Measurements from ENCODE around the gene TMBIM6.

Gene TMBIM6

DNA sequence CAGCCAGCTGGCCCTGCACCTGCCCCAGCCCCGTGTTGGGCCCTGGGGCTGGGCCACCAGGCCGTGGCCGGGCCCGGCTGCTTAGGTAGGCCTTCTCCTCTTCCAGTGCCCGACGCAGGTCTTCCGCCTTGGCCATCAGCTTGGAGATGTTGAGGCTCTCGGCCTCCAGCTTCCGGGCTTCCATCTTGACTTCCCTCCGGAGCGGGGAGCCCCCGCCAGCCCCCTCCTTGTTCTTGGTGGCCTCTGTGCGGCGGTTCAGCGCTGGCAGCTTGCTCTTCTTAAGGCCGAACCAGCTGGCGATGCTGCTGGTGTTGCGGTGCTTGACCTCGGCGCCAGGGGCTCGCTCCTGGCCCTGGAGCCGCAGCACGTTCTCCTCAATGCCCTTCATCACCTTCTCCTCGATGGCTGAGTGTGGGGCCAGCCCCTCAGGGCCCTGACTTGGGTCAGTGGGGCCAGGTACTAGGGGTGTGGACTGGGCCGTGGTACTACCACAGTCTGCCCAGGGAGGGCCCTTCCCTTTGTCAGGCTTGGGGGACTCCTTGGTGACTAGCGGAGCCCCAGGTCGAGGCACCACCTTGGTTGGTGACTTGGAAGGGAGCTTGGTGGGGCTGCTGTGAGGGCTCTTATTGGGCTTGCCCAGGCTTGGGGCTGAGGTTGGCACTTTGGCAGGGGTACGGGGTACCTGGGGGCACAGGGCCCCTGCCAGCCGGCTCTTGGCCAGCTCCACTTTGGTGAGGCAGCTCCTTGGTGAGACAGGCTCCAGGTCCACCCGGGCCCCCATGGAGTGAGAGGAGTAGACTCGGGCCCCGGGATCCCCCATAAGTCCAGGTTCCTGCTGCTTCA, 53.7 kb downstream of the TMBIM6 start:
- in situ Hi-C loops (cut with HindIII; ENCODE audit: low sequenced_read_pairs): no loop called here

GRCh38 chr12:49795654-49796105, 54.3 kb downstream of the TMBIM6 start:
- in situ Hi-C loops (cut with HindIII; ENCODE audit: low sequenced_read_pairs): no loop called here

- in situ Hi-C loops (cut with HindIII; ENCODE audit: low sequenced_read_pairs): no loop called here
Measured at GRCh38 chr12:49796155-49796554, 54.8 kb downstream of the TMBIM6 start.

GRCh38 chr12:49796606-49797448, 55.5 kb downstream of the TMBIM6 start:
- in situ Hi-C loops (cut with HindIII; ENCODE audit: low sequenced_read_pairs): no loop called here

DNA sequence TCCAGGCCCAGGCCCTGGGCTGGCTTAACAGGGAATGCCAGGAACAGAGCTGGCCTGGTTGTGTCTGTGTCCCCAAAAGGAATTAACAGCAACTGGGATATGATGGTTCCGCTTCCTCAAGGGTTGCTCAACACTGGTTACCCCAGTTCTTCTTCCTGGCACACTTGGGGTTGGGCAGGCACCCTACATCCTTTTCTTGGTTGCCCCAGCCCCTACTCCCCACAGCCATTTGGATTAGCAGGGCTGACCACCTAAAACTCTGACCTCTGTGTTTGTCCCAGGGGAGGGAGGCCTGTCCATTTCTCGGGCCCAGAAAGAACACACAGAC, 56.1 kb downstream of the TMBIM6 start:
- in situ Hi-C loops (cut with HindIII; ENCODE audit: low sequenced_read_pairs): no loop called here

DNA sequence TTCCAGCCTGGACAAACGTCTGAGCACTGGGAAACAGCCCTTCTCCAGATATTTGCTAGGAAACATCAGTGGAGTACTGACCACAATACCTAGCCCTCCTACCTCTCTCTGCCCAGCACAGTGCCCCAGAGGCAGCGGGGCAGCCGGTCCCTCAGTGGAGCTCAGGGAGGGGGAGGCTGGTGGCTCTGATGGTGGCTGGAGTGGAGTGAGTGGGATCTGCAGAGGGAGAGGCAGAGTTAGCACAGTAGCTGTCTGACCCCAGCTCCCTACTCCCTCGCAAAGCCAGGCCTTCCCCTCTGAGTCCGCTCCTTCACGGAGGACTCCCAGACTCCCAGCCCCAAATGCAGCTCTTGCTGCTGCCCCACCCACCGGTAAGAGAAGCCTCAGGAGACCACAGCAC, 56.9 kb downstream of the TMBIM6 start:
- in situ Hi-C loops (cut with HindIII; ENCODE audit: low sequenced_read_pairs): no loop called here

GRCh38 chr12:49798934-49799333, 57.6 kb downstream of the TMBIM6 start:
- in situ Hi-C loops (cut with HindIII; ENCODE audit: low sequenced_read_pairs): no loop called here

- in situ Hi-C loops (cut with HindIII; ENCODE audit: low sequenced_read_pairs): no loop called here
Measured at GRCh38 chr12:49800421-49801140, 59.2 kb downstream of the TMBIM6 start.

DNA sequence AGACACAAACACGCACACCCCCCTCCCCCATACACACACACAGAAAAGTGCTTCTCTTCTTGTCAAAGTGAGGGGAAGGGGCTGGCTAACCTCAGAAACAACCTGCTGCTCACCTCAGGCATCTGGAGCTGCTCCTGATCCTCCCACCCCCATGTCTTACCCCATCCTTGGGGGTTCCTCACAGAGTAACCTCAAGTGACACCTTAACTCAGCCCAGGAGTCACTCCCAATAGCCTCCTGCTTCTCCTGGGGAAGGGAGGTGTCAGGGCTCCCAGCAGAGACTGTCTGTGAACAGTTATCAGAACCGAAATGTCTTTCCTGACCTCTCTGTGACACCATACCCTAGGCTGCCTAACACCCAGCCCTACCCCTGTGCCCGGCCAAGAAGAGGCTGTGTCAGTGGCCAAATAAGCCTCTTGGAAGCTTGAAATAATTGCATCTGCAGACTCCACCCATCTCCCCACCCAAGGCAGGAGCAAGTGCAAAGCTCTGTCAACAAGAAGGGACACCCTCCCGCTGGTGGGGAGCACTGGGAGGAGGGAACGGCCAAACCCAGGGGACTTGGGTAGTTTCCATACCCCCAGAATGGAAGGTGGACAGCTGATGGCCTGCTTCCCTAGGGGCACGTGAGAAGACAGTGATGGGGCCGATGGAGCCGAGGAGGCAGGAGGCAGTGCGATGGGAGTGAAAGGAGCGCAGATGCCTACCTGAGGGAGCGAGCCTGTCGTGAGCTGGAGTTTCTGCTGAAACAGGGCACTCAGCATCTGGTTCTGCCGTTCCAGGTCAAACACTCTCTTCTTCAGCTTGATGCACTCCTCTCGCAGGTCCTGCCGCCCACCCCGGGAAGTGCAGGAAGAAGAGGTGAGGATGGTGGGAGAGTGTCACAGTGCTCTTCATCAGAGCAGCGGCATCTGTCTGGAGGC, 60.0 kb downstream of the TMBIM6 start:
- in situ Hi-C loops (cut with HindIII; ENCODE audit: low sequenced_read_pairs): no loop called here

GRCh38 chr12:49803693-49804450, 62.5 kb downstream of the TMBIM6 start:
- in situ Hi-C loops (cut with HindIII; ENCODE audit: low sequenced_read_pairs): no loop called here

GRCh38 chr12:49804821-49805220, 63.5 kb downstream of the TMBIM6 start:
- in situ Hi-C loops (cut with HindIII; ENCODE audit: low sequenced_read_pairs): loop anchor here (5.0 kb wide), 1 partner anchor 53 kb away; no protein-coding TSS in a partner anchor

GRCh38 chr12:49805409-49805808, 64.1 kb downstream of the TMBIM6 start:
- in situ Hi-C loops (cut with HindIII; ENCODE audit: low sequenced_read_pairs): loop anchor here (5.0 kb wide), 1 partner anchor 53 kb away; no protein-coding TSS in a partner anchor

DNA sequence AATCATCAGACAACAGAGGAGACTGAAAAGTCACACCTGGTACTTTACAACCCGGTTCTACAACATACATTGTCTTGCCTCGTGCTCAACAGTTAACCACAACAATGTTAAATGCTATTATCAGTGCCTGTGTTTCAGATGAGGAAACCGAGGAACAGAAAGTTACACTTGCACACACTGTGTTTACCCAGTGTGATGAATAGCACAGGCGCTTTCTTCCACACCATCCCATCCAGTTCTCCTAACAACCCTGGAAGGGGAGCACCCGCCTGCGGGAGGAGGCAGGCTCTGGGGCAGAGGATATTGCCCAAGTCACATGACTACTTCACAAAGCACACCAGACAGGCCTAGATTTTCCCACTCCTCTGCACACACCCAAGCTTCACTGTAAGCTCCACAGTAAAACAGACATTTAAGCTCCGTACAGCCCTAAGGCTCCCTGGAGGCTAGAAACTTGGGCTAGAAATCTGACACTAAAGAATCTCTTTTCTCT, 65.0 kb downstream of the TMBIM6 start:
- in situ Hi-C loops (cut with HindIII; ENCODE audit: low sequenced_read_pairs): loop anchor here (5.0 kb wide), 1 partner anchor 54 kb away; no protein-coding TSS in a partner anchor

DNA sequence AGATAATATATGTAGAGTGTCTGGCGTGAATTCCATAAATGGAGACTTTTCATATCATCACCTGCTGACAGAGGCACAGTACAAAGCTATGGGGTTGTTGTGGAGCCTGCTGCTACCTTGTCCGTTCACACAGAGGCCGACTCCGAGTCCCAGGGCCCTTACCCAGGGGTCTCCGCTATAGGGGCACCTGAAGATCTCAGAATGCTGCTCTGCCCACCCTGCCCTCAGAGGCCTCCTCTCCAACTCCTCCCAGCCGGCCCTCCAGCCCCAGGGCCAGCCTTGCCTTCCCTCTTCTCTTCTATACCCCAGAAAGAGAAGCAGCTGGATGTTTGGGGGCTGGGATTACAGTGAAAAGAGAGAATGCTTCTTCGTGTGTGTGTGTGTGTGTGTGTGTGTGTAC, 65.5 kb downstream of the TMBIM6 start:
- in situ Hi-C loops (cut with HindIII; ENCODE audit: low sequenced_read_pairs): loop anchor here (5.0 kb wide), 1 partner anchor 55 kb away; no protein-coding TSS in a partner anchor

GRCh38 chr12:49807991-49808580, 66.7 kb downstream of the TMBIM6 start:
- in situ Hi-C loops (cut with HindIII; ENCODE audit: low sequenced_read_pairs): loop anchor here (5.0 kb wide), 1 partner anchor 56 kb away; no protein-coding TSS in a partner anchor

GRCh38 chr12:49808686-49809380, 67.5 kb downstream of the TMBIM6 start:
- in situ Hi-C loops (cut with HindIII; ENCODE audit: low sequenced_read_pairs): loop anchor here (5.0 kb wide), 1 partner anchor 57 kb away; no protein-coding TSS in a partner anchor

DNA sequence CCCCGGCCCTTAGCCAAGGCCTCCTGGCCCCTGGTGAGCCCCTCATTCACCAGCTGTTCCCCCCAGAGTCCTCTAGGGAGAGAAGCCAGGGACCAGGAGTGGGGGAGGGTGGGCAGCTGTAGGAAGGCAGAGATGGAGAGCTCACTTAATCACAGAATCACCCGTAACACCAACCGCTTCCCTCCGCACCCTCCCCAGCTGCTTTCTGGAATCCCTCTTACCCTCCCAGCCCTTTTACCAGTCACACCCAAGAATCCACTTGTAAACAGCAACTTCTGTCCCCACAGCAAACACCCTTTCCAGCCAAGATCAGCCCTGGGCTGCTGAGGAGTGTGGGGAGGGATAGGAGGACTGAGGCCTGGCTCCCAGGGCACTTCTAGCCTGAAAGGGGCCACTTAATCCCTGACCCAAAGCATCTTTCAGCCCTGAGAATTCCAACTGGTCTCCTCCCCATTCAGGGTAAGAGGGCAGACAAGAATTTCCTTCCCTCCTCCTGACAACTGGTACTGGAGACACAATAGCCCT, 68.1 kb downstream of the TMBIM6 start:
- in situ Hi-C loops (cut with HindIII; ENCODE audit: low sequenced_read_pairs): loop anchor here (5.0 kb wide), 1 partner anchor 57 kb away; no protein-coding TSS in a partner anchor
